HG02943 (cell line): ENCODE measurements around the gene SYT11.
"Not testable (repeated sequence)": the region's sequence is repeated elsewhere in the genome, so short reads cannot be mapped to it uniquely, and the experiment has no call there.

Experiments used
- ATAC-seq: cut with Tn5 transposase; IDR thresholded peaks from one replicate; pipeline ENCODE4 v1.9.1; 2021; ENCODE audit warnings: mild to moderate bottlenecking, low read depth, moderate library complexity; ENCODE audit not compliant: unreplicated experiment

SYT11 gene, protein sequence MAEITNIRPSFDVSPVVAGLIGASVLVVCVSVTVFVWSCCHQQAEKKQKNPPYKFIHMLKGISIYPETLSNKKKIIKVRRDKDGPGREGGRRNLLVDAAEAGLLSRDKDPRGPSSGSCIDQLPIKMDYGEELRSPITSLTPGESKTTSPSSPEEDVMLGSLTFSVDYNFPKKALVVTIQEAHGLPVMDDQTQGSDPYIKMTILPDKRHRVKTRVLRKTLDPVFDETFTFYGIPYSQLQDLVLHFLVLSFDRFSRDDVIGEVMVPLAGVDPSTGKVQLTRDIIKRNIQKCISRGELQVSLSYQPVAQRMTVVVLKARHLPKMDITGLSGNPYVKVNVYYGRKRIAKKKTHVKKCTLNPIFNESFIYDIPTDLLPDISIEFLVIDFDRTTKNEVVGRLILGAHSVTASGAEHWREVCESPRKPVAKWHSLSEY

GRCh38 chr1:155859234-155859829 is at the start of gene SYT11:
Gene SYT11 (plus strand): TSS chr1:155859567. CDS start chr1:155859762, 195 bp downstream.
- peak; percentile 53 for ATAC-seq

- ATAC-seq, result no peak
These were observed 46.5 kb upstream of the SYT11 start for GRCh38 chr1:155812878-155813277.

DNA sequence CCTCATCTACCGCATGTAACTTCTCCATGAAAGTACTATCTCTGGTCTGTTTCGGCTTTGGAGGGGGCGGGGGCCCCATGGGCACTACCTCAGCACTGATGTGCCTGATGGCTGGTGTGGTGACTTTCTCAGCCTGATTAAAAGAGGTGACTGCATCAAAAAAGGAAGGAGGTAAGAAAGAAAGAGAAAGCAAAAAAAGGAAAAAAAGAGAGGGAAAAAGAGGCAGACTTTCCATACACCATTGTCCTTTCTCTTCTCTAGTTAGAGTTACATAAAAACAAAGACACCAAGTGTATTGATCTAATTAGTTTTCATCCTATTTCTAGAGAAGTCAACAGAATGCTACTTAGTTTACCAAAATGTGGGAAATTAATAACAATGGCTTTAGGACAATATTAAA is 45.7 kb upstream of the SYT11 start:
- no peak for ATAC-seq

DNA sequence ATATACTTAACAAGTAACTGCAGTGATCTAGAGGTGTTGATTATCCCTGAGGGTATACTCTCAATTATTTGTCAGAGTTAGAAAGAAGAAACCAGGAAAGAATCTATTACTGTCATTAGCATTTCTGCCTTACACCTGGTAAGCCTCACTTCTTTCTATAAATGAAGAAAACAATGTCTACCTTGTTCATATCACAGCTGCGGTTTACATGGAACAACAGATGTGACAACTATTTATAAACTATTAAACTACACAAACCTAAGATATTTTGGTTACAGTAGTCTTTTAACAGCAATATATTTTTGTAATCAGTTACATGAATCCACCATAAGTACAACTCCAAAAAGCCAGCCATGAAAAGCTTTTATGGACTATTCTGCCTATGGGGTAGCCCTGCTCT is 43.0 kb upstream of the SYT11 start:
- ATAC-seq, result no peak

DNA sequence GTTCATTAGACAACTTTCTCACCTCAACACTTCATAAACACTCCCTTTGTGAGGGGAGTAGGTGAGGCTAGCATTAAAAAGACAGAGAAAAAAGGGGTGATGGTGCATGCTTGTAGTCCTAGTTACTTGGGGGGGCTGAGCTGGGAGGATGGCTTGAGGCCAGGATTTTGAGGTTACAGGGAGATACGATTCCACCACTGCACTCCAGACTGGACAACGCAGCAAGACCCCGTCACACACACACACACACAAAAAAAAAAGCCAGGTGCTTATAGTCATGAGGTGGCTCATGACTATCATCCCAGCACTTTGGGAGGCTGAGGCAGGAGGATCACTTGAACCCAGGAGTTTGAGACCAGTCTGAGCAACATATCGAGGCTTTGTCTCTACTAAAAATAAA is 31.9 kb upstream of the SYT11 start:
- no peak for ATAC-seq

- ATAC-seq, result no peak
These were observed 27.9 kb upstream of the SYT11 start for GRCh38 chr1:155831279-155831976.

DNA sequence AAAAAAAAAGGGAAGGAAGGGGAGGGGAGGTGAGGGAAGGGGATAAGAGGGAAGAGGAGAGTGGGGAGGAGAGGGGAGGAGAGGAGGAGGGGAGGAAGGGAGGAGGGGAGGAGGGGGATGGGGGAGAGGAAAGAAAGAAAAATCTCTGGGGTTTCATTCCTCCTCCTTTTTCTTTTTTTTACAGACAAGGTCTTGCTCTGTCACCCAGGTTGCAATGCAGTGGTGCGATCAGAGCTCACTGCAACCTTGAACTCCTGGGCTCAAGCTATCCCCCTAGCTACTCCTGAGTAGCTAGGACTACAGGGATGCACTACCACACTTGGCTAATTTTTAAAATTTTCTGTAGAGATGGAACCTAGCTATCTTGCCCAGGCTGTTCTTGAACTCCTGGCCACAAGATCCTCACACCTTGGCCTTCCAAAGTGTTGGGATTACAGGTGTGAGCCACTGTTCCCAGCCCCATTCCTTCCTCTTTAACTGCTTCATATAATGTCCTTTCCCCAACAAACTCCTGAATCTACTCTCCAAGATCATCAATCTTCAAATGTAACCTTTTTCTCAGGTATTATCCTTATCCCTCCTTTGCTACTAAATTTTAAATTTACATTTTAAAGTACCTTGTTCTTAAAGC is 25.6 kb upstream of the SYT11 start:
- no peak for ATAC-seq

GRCh38 chr1:155834296-155834926 is 25.0 kb upstream of the SYT11 start:
- ATAC-seq, result no peak

- ATAC-seq, result not testable (repeated sequence)
These were observed 24.4 kb upstream of the SYT11 start for GRCh38 chr1:155834927-155835399.

DNA sequence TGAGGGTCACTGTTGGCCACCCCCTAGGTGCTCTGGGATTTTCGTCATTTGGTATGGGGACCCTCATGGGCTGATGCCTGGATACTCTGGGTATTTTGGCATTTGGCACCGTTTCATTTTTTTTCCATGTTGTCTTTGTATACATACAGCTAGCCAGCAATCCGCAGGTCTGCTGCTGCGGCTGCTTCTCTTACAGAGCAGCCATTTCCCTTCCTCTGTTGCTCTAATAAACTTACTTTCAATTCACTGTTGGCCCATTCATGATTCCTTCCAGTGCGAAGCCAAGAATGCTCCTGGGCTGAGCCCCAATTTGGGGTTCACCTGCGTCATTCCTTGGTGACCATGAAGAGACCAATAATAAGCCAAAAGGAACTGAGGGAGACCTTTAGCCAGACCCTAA is 23.8 kb upstream of the SYT11 start:
- ATAC-seq, result no peak

- no peak for ATAC-seq
These were observed 19.0 kb upstream of the SYT11 start for GRCh38 chr1:155840386-155840785.

DNA sequence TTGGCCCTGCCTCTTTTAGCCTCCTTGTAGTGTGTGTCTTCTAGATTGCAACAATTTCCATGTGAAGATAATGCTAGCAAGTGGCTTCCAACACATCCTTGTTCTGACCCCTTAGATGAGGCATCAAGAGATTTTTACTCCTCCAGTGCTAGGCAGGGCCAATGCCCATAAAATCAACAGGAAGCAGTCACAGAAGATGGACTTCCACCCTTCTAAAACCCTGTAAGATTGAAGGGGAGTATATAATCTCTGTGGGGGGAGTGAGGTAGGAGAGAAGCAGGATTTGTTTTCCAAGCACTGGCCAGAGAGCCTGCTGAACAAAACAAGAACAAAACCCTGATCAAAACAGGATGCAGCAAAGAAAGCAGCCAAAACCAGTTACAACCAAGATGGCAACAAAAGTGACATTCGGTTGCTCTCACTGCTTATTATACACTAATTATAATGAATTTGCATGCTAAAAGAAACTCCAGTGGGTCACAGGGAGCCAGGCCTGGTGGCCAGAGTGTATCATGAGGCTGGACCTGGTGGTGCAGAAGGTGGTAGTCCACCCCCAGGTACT is 14.4 kb upstream of the SYT11 start:
- no peak for ATAC-seq

- ATAC-seq, result no peak
These were observed 11.4 kb upstream of the SYT11 start for GRCh38 chr1:155847823-155848529.

DNA sequence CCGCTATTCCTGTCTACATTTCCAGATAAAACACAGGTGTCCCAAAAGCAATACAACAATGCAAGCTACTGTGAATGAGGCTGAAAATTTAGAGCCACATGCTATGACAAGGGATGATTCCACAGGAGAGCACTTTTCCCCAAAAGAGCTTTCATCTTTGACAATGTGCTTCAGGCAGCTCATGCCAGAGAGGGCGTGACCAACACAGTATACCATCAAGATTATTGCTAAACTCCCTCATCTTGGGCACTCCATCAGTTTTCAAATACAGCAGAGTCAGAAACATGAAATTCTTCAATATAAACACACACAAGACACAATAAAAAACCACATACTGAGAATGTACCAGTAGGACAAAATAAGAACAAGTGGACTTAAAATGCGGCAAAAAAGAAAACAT is 9.0 kb upstream of the SYT11 start:
- no peak for ATAC-seq

DNA sequence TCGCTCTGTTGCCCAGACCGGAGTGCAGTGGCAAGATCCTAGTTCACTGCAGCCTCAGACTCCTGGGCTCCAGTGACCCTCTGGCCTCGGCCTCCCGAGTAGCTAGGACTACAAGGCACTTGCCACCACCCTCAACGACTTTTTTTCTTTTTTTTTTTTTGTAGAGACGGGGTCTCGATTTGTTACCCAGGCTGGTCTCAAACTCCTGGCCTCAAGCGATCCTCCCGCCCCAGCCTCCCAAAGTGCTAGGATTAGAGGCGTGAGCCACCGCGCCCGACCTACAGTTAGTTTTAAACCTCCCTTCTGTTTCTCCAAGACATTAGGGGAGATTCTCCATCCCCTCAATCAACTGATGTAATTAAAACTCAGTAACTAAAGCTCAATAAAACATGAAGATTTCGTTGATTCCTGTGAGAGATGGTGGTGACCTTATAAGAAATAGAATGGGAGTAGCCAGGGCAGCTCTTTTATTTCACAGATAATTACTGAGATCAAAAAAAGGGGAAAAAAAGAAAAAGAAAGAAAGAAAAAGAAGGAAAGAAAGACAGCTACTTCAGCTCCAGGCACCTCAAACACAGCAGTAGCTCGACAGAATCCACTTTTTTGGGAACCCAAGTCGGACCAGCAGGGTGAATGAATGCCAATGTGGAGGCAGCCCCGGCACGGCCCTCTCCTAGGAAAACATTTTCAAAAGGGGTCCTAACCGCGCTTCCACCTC is 3.0 kb upstream of the SYT11 start:
- no peak for ATAC-seq

DNA sequence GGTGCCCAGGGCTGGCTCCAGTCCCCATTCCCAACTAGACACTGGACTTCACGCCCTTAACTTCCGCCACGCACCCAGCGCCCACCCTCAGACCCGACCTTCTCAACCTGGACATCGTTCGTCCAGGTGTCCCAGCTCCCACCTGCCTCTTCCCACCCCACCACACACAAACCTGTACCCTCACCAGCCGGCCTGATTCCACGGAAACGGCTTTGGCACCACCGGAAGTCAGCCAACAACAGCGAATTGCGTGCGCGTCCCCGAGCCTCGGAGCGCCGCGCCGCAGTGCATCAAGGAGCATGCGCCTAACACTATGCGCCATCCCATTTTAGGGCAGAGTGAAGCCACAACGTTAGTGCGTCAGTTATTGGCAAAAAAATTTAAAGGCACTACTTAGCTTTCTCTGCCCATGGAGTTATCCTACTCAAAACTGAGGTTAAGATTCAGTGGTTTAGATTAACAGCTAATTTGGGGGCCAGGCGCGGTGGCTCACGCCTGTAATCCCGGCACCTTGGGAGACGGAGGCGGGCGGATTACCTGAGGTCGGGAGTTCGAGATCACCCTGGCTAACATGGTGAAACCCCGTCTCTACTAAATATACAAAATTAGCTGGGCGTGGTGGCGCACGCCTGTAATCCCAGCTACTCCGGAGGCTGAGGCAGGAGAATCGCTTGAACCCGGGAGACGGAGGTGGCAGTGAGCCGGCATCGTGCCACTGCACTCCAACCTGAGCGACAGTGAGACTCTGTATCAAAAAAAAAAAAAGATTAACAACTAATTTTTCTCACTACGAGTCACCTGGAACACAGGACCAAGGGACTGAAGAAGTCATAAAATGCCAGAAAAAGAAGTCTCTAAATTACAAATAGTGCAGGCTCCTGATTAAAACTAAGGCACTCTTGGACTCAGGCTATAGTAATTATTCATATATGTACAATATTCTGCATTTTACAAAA is 2.1 kb upstream of the SYT11 start, which contains the start of gene GON4L:
Gene GON4L (minus strand): TSS at position 240 of the 956 bp plus-strand sequence. CDS start 3,434 bp downstream, outside the sequence.
- peak; percentile 36 for ATAC-seq

DNA sequence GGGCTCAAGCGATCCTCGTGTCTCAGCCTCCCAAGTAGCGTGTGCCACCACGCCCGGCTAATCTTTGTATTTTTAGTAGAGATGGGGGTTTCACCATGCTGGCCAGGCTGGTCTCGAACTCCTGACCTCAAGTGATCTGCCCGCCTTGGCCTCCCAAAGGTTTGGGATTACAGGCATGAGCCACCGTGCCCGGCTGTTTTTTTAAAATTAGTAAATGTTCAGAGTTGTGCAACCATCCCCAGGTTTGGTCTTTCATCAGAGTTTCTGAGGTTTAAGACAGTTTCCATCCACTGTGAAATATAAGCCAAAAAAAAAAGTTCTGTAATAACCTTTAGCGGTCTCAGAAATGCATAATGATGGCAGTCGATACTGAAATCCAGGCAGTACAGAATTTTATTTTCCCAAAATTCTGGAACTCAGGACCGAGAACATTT is 550 bp upstream of the SYT11 start:
- ATAC-seq, result peak; percentile 23
